ENCODE data around the gene CERS4.

DNA sequence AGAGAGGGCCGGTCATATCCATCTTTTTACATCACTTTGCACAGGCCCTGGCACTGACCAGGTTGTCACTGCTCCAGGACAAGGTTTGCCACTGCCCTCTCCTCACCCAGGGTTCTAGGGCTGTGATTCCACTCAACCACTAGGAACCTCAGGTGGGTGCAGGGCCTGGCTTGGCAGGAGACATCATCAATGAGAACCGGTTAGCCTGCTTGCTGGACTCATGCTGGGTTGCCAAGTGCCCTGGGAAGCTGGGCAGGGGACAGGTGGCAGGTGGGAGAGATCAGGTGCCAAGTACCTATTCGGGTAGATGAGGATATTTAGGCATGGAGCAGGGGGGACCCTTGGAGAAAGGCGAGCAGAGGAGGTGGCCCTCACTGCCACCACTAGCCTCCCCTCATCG, 4.2 kb upstream of the CERS4 start:
- TF ChIP-seq, protein P1, sequence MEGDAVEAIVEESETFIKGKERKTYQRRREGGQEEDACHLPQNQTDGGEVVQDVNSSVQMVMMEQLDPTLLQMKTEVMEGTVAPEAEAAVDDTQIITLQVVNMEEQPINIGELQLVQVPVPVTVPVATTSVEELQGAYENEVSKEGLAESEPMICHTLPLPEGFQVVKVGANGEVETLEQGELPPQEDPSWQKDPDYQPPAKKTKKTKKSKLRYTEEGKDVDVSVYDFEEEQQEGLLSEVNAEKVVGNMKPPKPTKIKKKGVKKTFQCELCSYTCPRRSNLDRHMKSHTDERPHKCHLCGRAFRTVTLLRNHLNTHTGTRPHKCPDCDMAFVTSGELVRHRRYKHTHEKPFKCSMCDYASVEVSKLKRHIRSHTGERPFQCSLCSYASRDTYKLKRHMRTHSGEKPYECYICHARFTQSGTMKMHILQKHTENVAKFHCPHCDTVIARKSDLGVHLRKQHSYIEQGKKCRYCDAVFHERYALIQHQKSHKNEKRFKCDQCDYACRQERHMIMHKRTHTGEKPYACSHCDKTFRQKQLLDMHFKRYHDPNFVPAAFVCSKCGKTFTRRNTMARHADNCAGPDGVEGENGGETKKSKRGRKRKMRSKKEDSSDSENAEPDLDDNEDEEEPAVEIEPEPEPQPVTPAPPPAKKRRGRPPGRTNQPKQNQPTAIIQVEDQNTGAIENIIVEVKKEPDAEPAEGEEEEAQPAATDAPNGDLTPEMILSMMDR (IDR thresholded peaks at IDR 0.05; ENCODE audit: borderline replicate concordance, extremely low read depth, low read length, poor library complexity, severe bottlenecking): no peak
- TF ChIP-seq EZH2 (IDR thresholded peaks at IDR 0.05; ENCODE audit: borderline replicate concordance, low read depth, low read length, severe bottlenecking): no peak

All from DND-41 (cell line).